ENCODE data around the gene HNRNPA0.

- TF ChIP-seq, protein P1, sequence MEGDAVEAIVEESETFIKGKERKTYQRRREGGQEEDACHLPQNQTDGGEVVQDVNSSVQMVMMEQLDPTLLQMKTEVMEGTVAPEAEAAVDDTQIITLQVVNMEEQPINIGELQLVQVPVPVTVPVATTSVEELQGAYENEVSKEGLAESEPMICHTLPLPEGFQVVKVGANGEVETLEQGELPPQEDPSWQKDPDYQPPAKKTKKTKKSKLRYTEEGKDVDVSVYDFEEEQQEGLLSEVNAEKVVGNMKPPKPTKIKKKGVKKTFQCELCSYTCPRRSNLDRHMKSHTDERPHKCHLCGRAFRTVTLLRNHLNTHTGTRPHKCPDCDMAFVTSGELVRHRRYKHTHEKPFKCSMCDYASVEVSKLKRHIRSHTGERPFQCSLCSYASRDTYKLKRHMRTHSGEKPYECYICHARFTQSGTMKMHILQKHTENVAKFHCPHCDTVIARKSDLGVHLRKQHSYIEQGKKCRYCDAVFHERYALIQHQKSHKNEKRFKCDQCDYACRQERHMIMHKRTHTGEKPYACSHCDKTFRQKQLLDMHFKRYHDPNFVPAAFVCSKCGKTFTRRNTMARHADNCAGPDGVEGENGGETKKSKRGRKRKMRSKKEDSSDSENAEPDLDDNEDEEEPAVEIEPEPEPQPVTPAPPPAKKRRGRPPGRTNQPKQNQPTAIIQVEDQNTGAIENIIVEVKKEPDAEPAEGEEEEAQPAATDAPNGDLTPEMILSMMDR (IDR thresholded peaks at IDR 0.05): no peak
- no peak for TF ChIP-seq POLR2A (IDR thresholded peaks at IDR 0.05)
These were observed 23.0 kb downstream of the HNRNPA0 start for GRCh38 chr5:137731176-137731575.
